ENCODE data around the gene ARFGEF2.

Gene ARFGEF2

DNA sequence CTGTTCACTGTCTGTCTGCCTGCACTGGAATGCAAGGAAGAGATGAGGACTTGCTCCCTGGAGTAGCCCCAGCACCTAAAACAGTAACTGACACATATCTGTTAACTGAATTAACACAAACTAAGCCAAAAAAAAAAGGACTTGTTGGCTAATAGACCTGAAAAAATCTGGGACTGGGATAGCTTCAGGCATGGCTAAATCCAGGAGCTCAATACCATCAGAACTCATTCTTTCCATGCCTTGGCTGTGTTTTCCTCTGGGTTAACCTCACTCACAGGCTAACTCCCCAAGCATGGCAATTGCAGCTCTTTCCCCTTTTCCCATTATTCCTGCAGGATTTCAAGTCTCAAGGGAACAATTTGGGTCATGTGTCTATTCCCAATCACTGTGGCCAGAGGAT lies 21.6 kb upstream of the ARFGEF2 start:
- Histone ChIP-seq H3K4me1 (ENCODE audit: insufficient read depth, insufficient read length) (peaks cover 7% of the 10 kb centered on the region), H3K4me3 (ENCODE audit: insufficient read length, low read depth) (no peak overlapping the region), H3K9me3 (ENCODE audit: insufficient read depth, low read length) (no peaks in the 10 kb centered on the region), H3K9ac (ENCODE audit: insufficient read length, low read depth) (no peak overlapping the region), H3K27me3 (ENCODE audit: insufficient read depth, insufficient read length) (no peaks in the 10 kb centered on the region), H3K36me3 (ENCODE audit: insufficient read depth, insufficient read length, low read length) (no peaks in the 10 kb centered on the region)
- no peak for TF ChIP-seq ZNF274 (IDR thresholded peaks at IDR 0.05; ENCODE audit: low read depth, low read length)
- no peak for TF ChIP-seq YY1 (IDR thresholded peaks at IDR 0.05; ENCODE audit: insufficient read depth, insufficient read length)
- no peak for TF ChIP-seq SUZ12 (IDR thresholded peaks at IDR 0.05; ENCODE audit: extremely low read depth, insufficient read depth, insufficient read length)
- no peak for DNase-seq (ENCODE audit: low read depth, low spot score)

DNA sequence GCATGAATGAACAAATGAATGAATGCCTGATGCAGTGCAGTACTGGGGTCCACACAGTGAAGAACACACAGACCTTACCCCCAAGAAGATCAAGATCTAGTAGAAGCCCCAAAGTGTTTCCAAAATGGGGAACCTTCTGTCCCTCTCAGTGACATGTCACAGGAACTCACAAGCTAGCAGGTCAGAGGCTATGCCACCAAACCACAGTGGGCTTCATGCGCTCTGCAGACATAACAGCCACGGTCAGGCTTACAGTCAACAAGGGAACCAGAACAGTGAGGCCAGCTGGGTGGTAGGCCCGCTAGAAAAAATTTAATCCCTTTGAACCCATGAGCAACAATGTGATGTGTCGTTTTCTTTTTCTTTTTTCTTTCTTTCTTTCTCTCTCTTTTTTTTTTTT lies 20.2 kb upstream of the ARFGEF2 start:
- Histone ChIP-seq H3K27me3 (ENCODE audit: insufficient read depth, insufficient read length) (no peaks in the 10 kb centered on the region), H3K9ac (ENCODE audit: insufficient read length, low read depth) (no peak overlapping the region), H3K9me3 (ENCODE audit: insufficient read depth, low read length) (no peaks in the 10 kb centered on the region), H3K4me3 (ENCODE audit: insufficient read length, low read depth) (no peak overlapping the region), H3K4me1 (ENCODE audit: insufficient read depth, insufficient read length) (peaks cover 7% of the 10 kb centered on the region), H3K36me3 (ENCODE audit: insufficient read depth, insufficient read length, low read length) (no peaks in the 10 kb centered on the region)
- no peak for TF ChIP-seq ZNF274 (IDR thresholded peaks at IDR 0.05; ENCODE audit: low read depth, low read length)
- TF ChIP-seq SUZ12 (IDR thresholded peaks at IDR 0.05; ENCODE audit: extremely low read depth, insufficient read depth, insufficient read length), result no peak
- TF ChIP-seq YY1 (IDR thresholded peaks at IDR 0.05; ENCODE audit: insufficient read depth, insufficient read length), result no peak
- no peak for DNase-seq (ENCODE audit: low read depth, low spot score)

GRCh38 chr20:48903705-48904104 lies 17.8 kb upstream of the ARFGEF2 start:
- Histone ChIP-seq H3K4me1 (ENCODE audit: insufficient read depth, insufficient read length) (peaks cover 3% of the 10 kb centered on the region), H3K4me3 (ENCODE audit: insufficient read length, low read depth) (no peak overlapping the region)

DNA sequence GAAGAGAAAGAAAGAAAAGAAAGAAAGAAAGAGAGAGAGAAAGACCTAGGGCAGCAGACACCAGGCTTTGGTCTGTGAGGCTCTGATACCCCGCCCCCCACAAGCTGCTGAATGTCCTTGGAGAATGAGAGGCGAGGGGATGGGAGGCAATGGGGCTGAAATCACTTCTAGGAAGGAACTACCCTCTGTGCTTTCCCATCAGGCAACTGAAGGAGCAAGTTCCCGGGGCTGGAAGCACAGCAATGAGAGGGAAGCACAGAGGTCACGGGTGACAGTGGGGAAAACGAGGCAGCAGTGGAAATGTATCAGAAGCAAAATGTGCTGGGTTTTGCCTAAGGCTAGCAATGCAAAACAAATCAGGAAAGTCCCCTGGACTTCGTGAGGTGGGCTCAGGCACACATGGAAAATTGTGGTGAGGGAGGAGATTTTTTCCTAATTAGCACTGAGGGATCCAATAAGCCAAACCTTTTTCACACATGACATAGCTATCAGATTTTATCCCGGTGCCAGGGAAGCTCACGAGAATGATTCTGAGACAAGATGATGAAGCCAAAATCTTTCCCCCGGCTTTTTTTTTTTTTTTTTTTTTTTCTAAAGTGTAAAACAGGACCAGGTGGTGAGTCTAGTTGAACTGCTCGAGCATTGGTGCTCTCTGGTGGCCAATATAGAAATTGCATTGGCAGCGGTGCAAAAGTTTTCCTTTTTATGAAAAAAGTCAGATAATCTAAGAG lies 16.8 kb upstream of the ARFGEF2 start:
- peaks cover 3% of the 10 kb centered on the region for H3K4me1 ChIP-seq (ENCODE audit: insufficient read depth, insufficient read length)
- no peaks in the 10 kb centered on the region for H3K36me3 ChIP-seq (ENCODE audit: insufficient read depth, insufficient read length, low read length)
- H3K4me3 ChIP-seq (ENCODE audit: insufficient read length, low read depth), result peak overlapping the region; percentile 10
- DNase-seq (ENCODE audit: low read depth, low spot score), result peak; percentile 49
- TF ChIP-seq SUZ12 (IDR thresholded peaks at IDR 0.05; ENCODE audit: extremely low read depth, insufficient read depth, insufficient read length) (no peak), ZNF274 (IDR thresholded peaks at IDR 0.05; ENCODE audit: low read depth, low read length) (no peak), YY1 (IDR thresholded peaks at IDR 0.05; ENCODE audit: insufficient read depth, insufficient read length) (no peak)
- H3K9me3 ChIP-seq (ENCODE audit: insufficient read depth, low read length), result peaks cover 14% of the 10 kb centered on the region; the same call in 1 of the 2 replicates
- H3K9ac ChIP-seq (ENCODE audit: insufficient read length, low read depth), result peak overlapping the region; percentile 71
- no peaks in the 10 kb centered on the region for H3K27me3 ChIP-seq (ENCODE audit: insufficient read depth, insufficient read length)

More at GRCh38 chr20:48903705-48904104, 17.8 kb upstream of the ARFGEF2 start:
- no peak for DNase-seq (ENCODE audit: low read depth, low spot score)
- Histone ChIP-seq H3K9me3 (ENCODE audit: insufficient read depth, low read length) (peaks cover 3% of the 10 kb centered on the region; the same call in 1 of the 2 replicates), H3K27me3 (ENCODE audit: insufficient read depth, insufficient read length) (no peaks in the 10 kb centered on the region), H3K9ac (ENCODE audit: insufficient read length, low read depth) (no peak overlapping the region), H3K36me3 (ENCODE audit: insufficient read depth, insufficient read length, low read length) (no peaks in the 10 kb centered on the region)
- no peak for TF ChIP-seq SUZ12 (IDR thresholded peaks at IDR 0.05; ENCODE audit: extremely low read depth, insufficient read depth, insufficient read length)
- TF ChIP-seq ZNF274 (IDR thresholded peaks at IDR 0.05; ENCODE audit: low read depth, low read length), result no peak
- no peak for TF ChIP-seq YY1 (IDR thresholded peaks at IDR 0.05; ENCODE audit: insufficient read depth, insufficient read length)

- no peak for DNase-seq (ENCODE audit: low read depth, low spot score)
- TF ChIP-seq ZNF274 (IDR thresholded peaks at IDR 0.05; ENCODE audit: low read depth, low read length), result no peak
- no peak for TF ChIP-seq SUZ12 (IDR thresholded peaks at IDR 0.05; ENCODE audit: extremely low read depth, insufficient read depth, insufficient read length)
- no peak for TF ChIP-seq YY1 (IDR thresholded peaks at IDR 0.05; ENCODE audit: insufficient read depth, insufficient read length)
- peaks cover 19% of the 10 kb centered on the region; the same call in 1 of the 2 replicates for H3K9me3 ChIP-seq (ENCODE audit: insufficient read depth, low read length)
These were observed 16.2 kb upstream of the ARFGEF2 start for GRCh38 chr20:48905297-48905647.

DNA sequence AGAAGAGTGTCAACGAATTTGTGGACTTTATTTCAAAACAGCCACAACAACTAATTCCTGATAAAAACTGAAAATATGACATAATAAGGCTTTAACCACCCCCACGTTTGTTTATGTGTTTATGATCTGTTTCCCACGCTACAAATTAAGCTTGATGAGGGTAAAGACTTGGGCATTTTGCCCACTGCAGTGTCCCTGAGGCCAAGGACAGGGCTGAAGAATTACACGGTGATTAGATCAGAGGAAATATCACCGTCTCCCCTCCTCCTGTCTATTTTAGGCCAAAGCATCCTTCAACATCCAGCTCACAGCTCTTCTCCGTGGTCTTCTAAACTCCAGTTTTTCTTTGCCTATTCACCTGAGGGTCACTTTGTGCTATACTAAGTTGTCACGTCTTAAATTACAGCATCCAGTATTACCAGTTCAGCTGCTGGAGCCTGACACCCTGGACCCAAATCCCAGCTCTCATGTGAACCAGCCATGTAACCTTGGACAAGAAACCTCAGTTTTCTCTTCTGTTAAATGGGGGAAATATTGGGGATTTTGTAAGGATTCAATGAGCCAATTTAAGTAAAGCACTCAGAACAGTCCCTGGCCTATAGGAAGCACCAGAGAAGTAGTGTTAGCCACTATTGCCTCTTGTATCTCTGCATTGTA lies 15.2 kb upstream of the ARFGEF2 start:
- H3K4me3 ChIP-seq (ENCODE audit: insufficient read length, low read depth), result no peak overlapping the region
- H3K4me1 ChIP-seq (ENCODE audit: insufficient read depth, insufficient read length), result peaks cover 3% of the 10 kb centered on the region
- TF ChIP-seq ZNF274 (IDR thresholded peaks at IDR 0.05; ENCODE audit: low read depth, low read length) (no peak), YY1 (IDR thresholded peaks at IDR 0.05; ENCODE audit: insufficient read depth, insufficient read length) (no peak), SUZ12 (IDR thresholded peaks at IDR 0.05; ENCODE audit: extremely low read depth, insufficient read depth, insufficient read length) (no peak)
- H3K9me3 ChIP-seq (ENCODE audit: insufficient read depth, low read length), result peaks cover 23% of the 10 kb centered on the region; the same call in 1 of the 2 replicates
- H3K27me3 ChIP-seq (ENCODE audit: insufficient read depth, insufficient read length), result no peaks in the 10 kb centered on the region
- no peaks in the 10 kb centered on the region for H3K36me3 ChIP-seq (ENCODE audit: insufficient read depth, insufficient read length, low read length)
- DNase-seq (ENCODE audit: low read depth, low spot score), result no peak
- no peak overlapping the region for H3K9ac ChIP-seq (ENCODE audit: insufficient read length, low read depth)

More at GRCh38 chr20:48905297-48905647, 16.2 kb upstream of the ARFGEF2 start:
- no peaks in the 10 kb centered on the region for H3K36me3 ChIP-seq (ENCODE audit: insufficient read depth, insufficient read length, low read length)
- peaks cover 3% of the 10 kb centered on the region for H3K4me1 ChIP-seq (ENCODE audit: insufficient read depth, insufficient read length)
- H3K4me3 ChIP-seq (ENCODE audit: insufficient read length, low read depth), result no peak overlapping the region
- no peak overlapping the region for H3K9ac ChIP-seq (ENCODE audit: insufficient read length, low read depth)
- H3K27me3 ChIP-seq (ENCODE audit: insufficient read depth, insufficient read length), result no peaks in the 10 kb centered on the region

DNA sequence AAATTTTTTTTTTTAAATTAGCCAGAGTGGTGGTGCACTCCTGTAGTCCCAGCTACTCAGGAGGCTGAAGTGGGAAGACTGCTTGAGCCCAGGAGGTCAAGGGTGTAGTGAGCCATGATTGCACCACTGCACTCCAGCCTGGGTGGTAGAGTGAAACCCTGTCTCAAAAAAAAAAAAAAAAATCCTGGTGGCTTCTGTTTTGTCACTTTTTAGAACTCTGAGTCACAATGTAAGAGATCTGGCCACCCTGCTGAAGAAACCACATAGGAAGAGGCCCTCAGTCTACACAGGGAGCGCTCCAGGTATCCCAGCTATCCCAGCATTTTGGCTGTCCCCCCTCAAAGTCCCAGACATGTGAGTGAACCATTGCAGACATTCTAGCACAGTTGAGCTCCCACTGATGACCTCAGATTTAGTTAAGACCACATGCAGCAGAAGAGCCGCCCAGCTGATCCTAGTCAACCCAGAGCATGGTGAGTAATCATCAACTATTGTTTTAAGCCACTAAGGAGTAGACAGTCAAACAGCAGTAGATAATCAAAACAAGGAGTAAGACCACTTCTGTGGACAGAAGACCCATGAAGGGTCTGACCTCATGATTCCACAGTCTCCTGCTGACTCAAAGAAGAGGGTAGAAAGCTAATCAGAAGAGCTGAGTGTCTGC lies 12.7 kb upstream of the ARFGEF2 start:
- Histone ChIP-seq H3K9me3 (ENCODE audit: insufficient read depth, low read length) (peaks cover 23% of the 10 kb centered on the region; the same call in 1 of the 2 replicates), H3K27me3 (ENCODE audit: insufficient read depth, insufficient read length) (no peaks in the 10 kb centered on the region), H3K9ac (ENCODE audit: insufficient read length, low read depth) (no peak overlapping the region), H3K36me3 (ENCODE audit: insufficient read depth, insufficient read length, low read length) (no peaks in the 10 kb centered on the region), H3K4me1 (ENCODE audit: insufficient read depth, insufficient read length) (peaks cover 3% of the 10 kb centered on the region), H3K4me3 (ENCODE audit: insufficient read length, low read depth) (no peak overlapping the region)
- TF ChIP-seq SUZ12 (IDR thresholded peaks at IDR 0.05; ENCODE audit: extremely low read depth, insufficient read depth, insufficient read length) (no peak), ZNF274 (IDR thresholded peaks at IDR 0.05; ENCODE audit: low read depth, low read length) (no peak), YY1 (IDR thresholded peaks at IDR 0.05; ENCODE audit: insufficient read depth, insufficient read length) (no peak)
- no peak for DNase-seq (ENCODE audit: low read depth, low spot score)
